ENCODE results near the gene NCEH1.

NCEH1 gene

DNA sequence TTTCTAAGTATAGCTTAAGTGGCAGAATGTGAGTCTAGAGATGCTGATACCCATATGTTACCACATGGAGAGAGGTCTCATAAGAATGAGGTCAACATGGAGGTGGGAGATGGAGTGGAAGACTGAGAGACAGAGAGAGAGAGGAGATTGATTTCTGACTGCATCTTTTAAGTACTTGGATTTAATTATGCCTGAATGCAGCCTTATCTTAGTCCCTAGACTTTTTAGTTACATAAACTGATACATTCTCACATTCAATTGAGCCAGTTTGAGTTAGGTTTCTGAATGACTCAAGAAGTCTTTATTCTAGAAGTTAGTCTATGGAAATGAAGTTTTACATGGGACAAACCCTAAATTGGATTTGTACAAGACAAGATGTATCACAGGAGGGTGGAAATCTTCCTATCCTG lies 129.1 kb downstream of the NCEH1 start:
- no peak for DNase-seq (ENCODE audit: low read depth)

DNA sequence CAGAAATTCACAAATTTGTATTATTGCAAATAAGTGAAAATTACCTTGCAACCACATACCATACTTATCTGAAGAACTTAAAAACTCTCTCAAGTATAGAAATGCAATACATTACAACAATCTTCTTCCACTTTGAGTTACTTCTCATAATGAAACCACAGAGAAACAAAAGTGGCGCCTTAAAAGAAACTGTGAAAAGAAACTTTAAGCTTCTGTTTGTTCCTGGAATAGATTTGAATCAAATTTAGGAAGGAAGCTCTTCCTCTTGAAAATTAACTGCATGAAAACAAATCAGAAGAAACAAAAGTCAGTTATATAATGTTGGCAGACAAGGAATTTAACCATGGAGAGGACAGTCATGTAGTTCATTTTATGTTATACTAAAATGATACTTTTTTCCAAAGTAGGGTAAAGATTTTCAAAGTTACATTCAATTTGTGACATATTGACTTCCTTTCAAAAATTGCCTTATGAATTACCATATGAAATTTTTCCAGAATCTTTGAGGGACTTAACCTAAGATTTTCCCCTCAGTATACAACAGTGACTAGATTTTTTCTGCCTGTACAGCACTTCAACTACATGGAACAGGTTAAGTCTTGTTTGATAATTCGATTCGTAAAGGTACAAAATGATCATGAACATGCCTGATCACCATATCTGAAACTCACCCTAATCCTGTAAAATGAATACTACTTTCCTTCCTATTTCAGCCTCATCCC lies 130.0 kb downstream of the NCEH1 start:
- DNase-seq (ENCODE audit: low read depth) = no peak

Data from CMK (cell line).